ENCODE data around the gene TMOD4.

Gene TMOD4

GRCh38 chr1:151142411-151143056 lies 33.2 kb downstream of the TMOD4 start:
- no peak for TF ChIP-seq CTCF (IDR thresholded peaks at IDR 0.05; ENCODE audit: borderline replicate concordance, insufficient read depth, low read depth, low read length)
- no peak overlapping the region for H3K4me3 ChIP-seq (ENCODE audit: low read depth, low read length)

- no peak overlapping the region for H3K4me3 ChIP-seq (ENCODE audit: low read depth, low read length)
- TF ChIP-seq CTCF (IDR thresholded peaks at IDR 0.05; ENCODE audit: borderline replicate concordance, insufficient read depth, low read depth, low read length): no peak
Measured at GRCh38 chr1:151137789-151138188, 38.0 kb downstream of the TMOD4 start.

GRCh38 chr1:151135433-151136385 lies 40.1 kb downstream of the TMOD4 start:
- H3K4me3 ChIP-seq (ENCODE audit: low read depth, low read length): no peak overlapping the region
- TF ChIP-seq CTCF (IDR thresholded peaks at IDR 0.05; ENCODE audit: borderline replicate concordance, insufficient read depth, low read depth, low read length): no peak

GRCh38 chr1:151134991-151135390 lies 40.8 kb downstream of the TMOD4 start:
- no peak for TF ChIP-seq CTCF (IDR thresholded peaks at IDR 0.05; ENCODE audit: borderline replicate concordance, insufficient read depth, low read depth, low read length)
- H3K4me3 ChIP-seq (ENCODE audit: low read depth, low read length): no peak overlapping the region

GRCh38 chr1:151134396-151134795 lies 41.4 kb downstream of the TMOD4 start:
- no peak overlapping the region for H3K4me3 ChIP-seq (ENCODE audit: low read depth, low read length)
- TF ChIP-seq CTCF (IDR thresholded peaks at IDR 0.05; ENCODE audit: borderline replicate concordance, insufficient read depth, low read depth, low read length): no peak

GRCh38 chr1:151133018-151133806 lies 42.6 kb downstream of the TMOD4 start:
- no peak overlapping the region for H3K4me3 ChIP-seq (ENCODE audit: low read depth, low read length)
- TF ChIP-seq CTCF (IDR thresholded peaks at IDR 0.05; ENCODE audit: borderline replicate concordance, insufficient read depth, low read depth, low read length): no peak

Measured in GM12875 (cell line).